H1 (cell line): ENCODE data around the gene ZNF490. TPM values are rescaled to one million over a fixed set of nuclear protein-coding genes. Genes with fewer than 3 reads are reported as not detected.

Experiments
- CTCF ChIA-PET: fragments of 300-600 bp; sonication (Branson Sonifier 250); formaldehyde crosslinking; loops from one replicate; lab custom pipeline; 2021; ENCODE audit not compliant: partially characterized antibody; lab: Charles Lee
- POLR2A ChIA-PET: fragments of 300-600 bp; sonication (Branson Sonifier 250); formaldehyde crosslinking; loops from one replicate; lab custom pipeline; 2021; ENCODE audit warnings: inconsistent platforms; ENCODE audit not compliant: partially characterized antibody; lab: Charles Lee
- DNase-seq, 2 experiments: peaks; one replicate each; pipeline versions ENCODE4 v3.0.0 to v3.0.0-alpha.2; 2010 to 2022; ENCODE audit warnings: low spot score in 2 of 2, low read depth in 1 of 2, mixed read lengths in 1 of 2
- FAIRE-seq: peaks from 2 replicates; lab custom pipeline; 2011; peaks lifted over from hg19 to GRCh38; lab: Jason Lieb, UNC
- H2AFZ ChIP-seq: 2 replicates; pipeline ENCODE4 v1.8.1; 2012; ENCODE audit warnings: low read length, inconsistent platforms
- H2AK5ac ChIP-seq: 2 replicates; pipeline ENCODE4 v1.6.1; 2013; ENCODE audit warnings: low read depth, low read length
- H2BK120ac ChIP-seq: replicated peaks from 2 replicates; pipeline ENCODE3; 2013; ENCODE audit warnings: low read depth, low read length, inconsistent platforms
- H2BK12ac ChIP-seq: 2 replicates; pipeline ENCODE4 v1.6.1; 2013; ENCODE audit warnings: low read depth, low read length
- H2BK15ac ChIP-seq: 2 replicates; pipeline ENCODE4 v1.6.1; 2013; ENCODE audit warnings: low read length
- H2BK20ac ChIP-seq: 2 replicates; pipeline ENCODE4 v1.6.1; 2013; ENCODE audit warnings: low read length
- H2BK5ac ChIP-seq: 2 replicates; pipeline ENCODE4 v1.6.1; 2013; ENCODE audit warnings: low read depth, low read length
- H3K14ac ChIP-seq: 2 replicates; pipeline ENCODE4 v1.6.1; 2013; ENCODE audit warnings: inconsistent platforms; ENCODE audit not compliant: insufficient read length
- H3K18ac ChIP-seq: 2 replicates; pipeline ENCODE4 v1.6.1; 2013; ENCODE audit warnings: low read length; ENCODE audit errors: extremely low read depth
- H3K23ac ChIP-seq: 2 replicates; pipeline ENCODE4 v1.6.1; 2013; ENCODE audit warnings: inconsistent platforms; ENCODE audit not compliant: insufficient read length
- H3K23me2 ChIP-seq: 2 replicates; pipeline ENCODE4 v1.6.1; 2013; ENCODE audit warnings: low read depth, low read length
- H3K27ac ChIP-seq: 2 replicates; pipeline ENCODE4 v1.6.1; 2011; ENCODE audit warnings: low read depth, low read length, inconsistent platforms
- H3K27me3 ChIP-seq, 4 experiments: replicated peaks in 1 of 4; 1 replicate in 1 of 4; 2 replicates in 3 of 4; pipeline versions ENCODE4 v1.6.1 to v1.8.1; 2011 to 2013; ENCODE audit warnings: low read length in 3 of 4, mild to moderate bottlenecking in 3 of 4, inconsistent platforms in 2 of 4, mixed read lengths in 2 of 4, moderate library complexity in 1 of 4; ENCODE audit not compliant: control insufficient read depth in 3 of 4, insufficient read depth in 3 of 4; ENCODE audit errors: extremely low read depth in 1 of 4
- H3K36me3 ChIP-seq, 4 experiments: 2 replicates each; pipeline versions ENCODE4 v1.6.1 to v1.8.1; 2011 to 2013; ENCODE audit warnings: mild to moderate bottlenecking in 4 of 4, low read length in 3 of 4, moderate library complexity in 2 of 4, control low read depth in 1 of 4, inconsistent platforms in 1 of 4; ENCODE audit not compliant: insufficient read depth in 4 of 4, control insufficient read depth in 2 of 4
- H3K4ac ChIP-seq: replicated peaks from 2 replicates; pipeline ENCODE3; 2013; ENCODE audit warnings: low read length, low read depth, mixed read lengths, inconsistent platforms; ENCODE audit not compliant: insufficient read length
- H3K4me1 ChIP-seq, 4 experiments: replicated peaks in 1 of 4; 1 replicate in 1 of 4; 2 replicates in 3 of 4; pipeline versions ENCODE4 v1.6.1 to v1.8.1; 2011 to 2013; ENCODE audit warnings: low read length in 3 of 4, inconsistent platforms in 2 of 4, mixed read lengths in 1 of 4; ENCODE audit not compliant: insufficient read depth in 4 of 4, control insufficient read depth in 3 of 4
- H3K4me2 ChIP-seq, 2 experiments: 2 replicates each; pipeline versions ENCODE4 v1.6.1 to v1.8.1; 2011 to 2013; ENCODE audit warnings: low read depth in 2 of 2, low read length in 2 of 2, control low read depth in 1 of 2, inconsistent platforms in 1 of 2, mild to moderate bottlenecking in 1 of 2; ENCODE audit not compliant: insufficient read depth in 1 of 2
- H3K4me3 ChIP-seq, 4 experiments: fragments of 200-600, 300-600 bp in 1 of 4; sonication (generic), shearing (Covaris generic), sonication (Bioruptor Twin) in 1 of 4; 2 replicates each; pipeline versions ENCODE4 v1.5.1 to v1.8.1; 2011 to 2016; ENCODE audit warnings: low read length in 4 of 4, low read depth in 3 of 4, control low read depth in 2 of 4, inconsistent platforms in 2 of 4, mild to moderate bottlenecking in 2 of 4, mixed read lengths in 1 of 4, moderate library complexity in 1 of 4; ENCODE audit not compliant: insufficient read depth in 2 of 4; ENCODE audit errors: extremely low read depth in 1 of 4
- H3K56ac ChIP-seq: replicated peaks from 2 replicates; pipeline ENCODE3; 2013; ENCODE audit warnings: low read depth, mild to moderate bottlenecking, mixed read lengths, low read length, inconsistent platforms; ENCODE audit not compliant: insufficient read length
- H3K79me1 ChIP-seq: 2 replicates; pipeline ENCODE4 v1.6.1; 2013; ENCODE audit warnings: low read depth, low read length, control low read depth
- H3K79me2 ChIP-seq, 2 experiments: 2 replicates each; pipeline versions ENCODE4 v1.6.1 to v1.8.1; 2012 to 2013; ENCODE audit warnings: low read length in 2 of 2, mild to moderate bottlenecking in 2 of 2, inconsistent platforms in 1 of 2; ENCODE audit not compliant: insufficient read depth in 2 of 2, control insufficient read depth in 1 of 2
- H3K9ac ChIP-seq, 4 experiments: replicated peaks in 1 of 4; 1 replicate in 1 of 4; 2 replicates in 3 of 4; pipeline versions ENCODE4 v1.6.1 to v1.8.1; 2011 to 2013; ENCODE audit warnings: low read depth in 3 of 4, low read length in 3 of 4, control low read depth in 2 of 4, mild to moderate bottlenecking in 2 of 4, moderate library complexity in 2 of 4, inconsistent platforms in 1 of 4; ENCODE audit errors: extremely low read depth in 1 of 4
- H3K9me3 ChIP-seq, 2 experiments: 2 replicates each; pipeline versions ENCODE4 v1.6.1 to v1.8.1; 2012 to 2013; ENCODE audit warnings: mild to moderate bottlenecking in 2 of 2, moderate library complexity in 2 of 2, control low read depth in 1 of 2, inconsistent platforms in 1 of 2, low read depth in 1 of 2, low read length in 1 of 2, mixed read lengths in 1 of 2; ENCODE audit not compliant: insufficient read depth in 2 of 2
- H4K20me1 ChIP-seq, 2 experiments: replicated peaks in 1 of 2; 2 replicates each; pipeline versions ENCODE3 to v1.8.1; 2011 to 2013; ENCODE audit warnings: inconsistent platforms in 2 of 2, low read length in 2 of 2, mild to moderate bottlenecking in 1 of 2; ENCODE audit not compliant: insufficient read depth in 2 of 2, control insufficient read depth in 1 of 2
- H4K5ac ChIP-seq: 2 replicates; pipeline ENCODE4 v1.6.1; 2013; ENCODE audit warnings: low read length, low read depth, mixed read lengths, inconsistent platforms; ENCODE audit not compliant: insufficient read length
- H4K8ac ChIP-seq: 2 replicates; pipeline ENCODE4 v1.8.0; 2013; ENCODE audit warnings: mild to moderate bottlenecking, moderate library complexity, low read length, inconsistent platforms; ENCODE audit not compliant: insufficient read depth; ENCODE audit errors: extremely low read depth
- H4K91ac ChIP-seq: replicated peaks from 2 replicates; pipeline ENCODE3; 2013; ENCODE audit warnings: low read length, mixed read lengths, inconsistent platforms; ENCODE audit not compliant: insufficient read length
- BRCA1 ChIP-seq: IDR thresholded peaks from 2 replicates; pipeline ENCODE4 v1.6.1; 2012; ENCODE audit warnings: low read depth, low read length, improper control_type of control experiment
- CBX5 ChIP-seq: fragments of 300-800, 300-1000 bp; sonication (generic); IDR thresholded peaks from 2 replicates; pipeline ENCODE4 v1.7.1; 2016; ENCODE audit warnings: antibody characterized with exemption, low read length, low read depth
- CHD1 ChIP-seq: IDR thresholded peaks from 2 replicates; pipeline ENCODE4 v1.6.1; 2012; ENCODE audit warnings: low read depth, low read length, improper control_type of control experiment
- CTBP2 ChIP-seq: IDR thresholded peaks from 2 replicates; pipeline ENCODE4 v1.7.0; 2011; ENCODE audit warnings: borderline replicate concordance, mild to moderate bottlenecking, moderate library complexity, mixed read lengths, low read length; ENCODE audit not compliant: insufficient read depth, insufficient read length
- EP300 ChIP-seq, 2 experiments: IDR thresholded peaks; 1 replicate in 1 of 2; 2 replicates in 1 of 2; pipeline ENCODE4 v1.6.1; 2011 to 2012; ENCODE audit warnings: low read depth in 2 of 2, low read length in 2 of 2, mild to moderate bottlenecking in 2 of 2, borderline replicate concordance in 1 of 2, inconsistent platforms in 1 of 2, moderate library complexity in 1 of 2
- JUND ChIP-seq: IDR thresholded peaks from 2 replicates; pipeline ENCODE4 v1.6.1; 2011; ENCODE audit warnings: mild to moderate bottlenecking, improper control_type of control experiment, low read length
- KDM1A ChIP-seq: fragments of 200-600, 300-600 bp; sonication (generic); IDR thresholded peaks from 2 replicates; pipeline ENCODE4 v1.7.1; 2016; ENCODE audit warnings: mild to moderate bottlenecking, low read length, borderline replicate concordance
- NANOG ChIP-seq: IDR thresholded peaks from 2 replicates; pipeline ENCODE4 v1.6.1; 2011; ENCODE audit warnings: low read length, low read depth, mild to moderate bottlenecking, inconsistent platforms; ENCODE audit not compliant: insufficient read depth, poor library complexity, severe bottlenecking
- POLR2A ChIP-seq, 2 experiments: IDR thresholded peaks; 1 replicate in 1 of 2; 2 replicates in 1 of 2; pipeline ENCODE4 v1.6.1; 2011; ENCODE audit warnings: low read depth in 2 of 2, low read length in 2 of 2, mild to moderate bottlenecking in 2 of 2; ENCODE audit errors: control extremely low read depth in 1 of 2
- RFX5 ChIP-seq: IDR thresholded peaks from 2 replicates; pipeline ENCODE4 v1.6.1; 2011; ENCODE audit warnings: low read depth, low read length, improper control_type of control experiment, borderline replicate concordance
- RXRA ChIP-seq: IDR thresholded peaks from 2 replicates; pipeline ENCODE4 v1.6.1; 2011; ENCODE audit warnings: low read depth, mild to moderate bottlenecking, low read length, moderate library complexity; ENCODE audit not compliant: insufficient read depth
- SP2 ChIP-seq: IDR thresholded peaks from 2 replicates; pipeline ENCODE4 v1.6.1; 2012; ENCODE audit warnings: mild to moderate bottlenecking, low read length, inconsistent platforms
- SP4 ChIP-seq: IDR thresholded peaks from 2 replicates; pipeline ENCODE4 v1.6.1; 2012; ENCODE audit warnings: low read length, inconsistent platforms
- TAF1 ChIP-seq: IDR thresholded peaks from 2 replicates; pipeline ENCODE4 v1.6.1; 2011; ENCODE audit warnings: mild to moderate bottlenecking, low read depth, low read length
- ZNF274 ChIP-seq: IDR thresholded peaks from 2 replicates; pipeline ENCODE4 v1.7.0; 2012; ENCODE audit warnings: low read length, borderline replicate concordance; ENCODE audit errors: extremely low read depth
- WGBS, 2 experiments: shearing (Covaris generic) in 1 of 2; methylation state at CpG; one replicate each; pipeline versions ENCODE4 v1.1.6 to v1.1.7; 2013 to 2015; ENCODE audit warnings: low lambda C conversion rate in 2 of 2, mixed read lengths in 2 of 2, inconsistent platforms in 1 of 2, low coverage in 1 of 2, missing lambda C conversion rate in 1 of 2; ENCODE audit not compliant: insufficient replicate concordance in 2 of 2, insufficient coverage in 1 of 2, insufficient read length in 1 of 2; ENCODE audit errors: extremely low coverage in 1 of 2, missing lambda C conversion rate in 1 of 2; 5-methylcytosine and 5-hydroxymethylcytosine counted together
- polyA plus RNA-seq, 7 experiments: library from polyadenylated mRNA; depleted of rRNA in 3 of 7; stranded (reverse) in 5 of 7; unstranded in 2 of 7; fragments of >200 nt in 5 of 7; fragments of 200-250 nt in 2 of 7; gene quantifications; 1 replicate in 5 of 7; 2 replicates in 1 of 7; 4 replicates in 1 of 7; pipeline versions ENCODE4 v1.2.1 to v1.2.3, GENCODE V29; 2011 to 2013; ENCODE audit warnings: missing spikeins in 2 of 7, mixed read lengths in 2 of 7
- total RNA-seq: library from RNA; stranded (reverse); fragmentation: NEBNext Ultra II Directional; extraction: Animal tissue kit (Norgen Biotek cat#: 25700); gene quantifications from 2 replicates; pipeline ENCODE4 v1.2.1, GENCODE V29; 2021

ZNF490 gene
- total and polyA plus RNA-seq, 2 of the 8 experiments (the other 6 are each of a cell fraction or from before 2014, with no cell fraction given): 1.7 to 9.0 TPM

- no peaks in the 10 kb centered on the region for H3K9me3 ChIP-seq
- no peak overlapping the region for H3K4ac ChIP-seq
- no peak overlapping the region for H2BK12ac ChIP-seq
- peaks cover 1% of the 10 kb centered on the region; the same call in 1 of the 2 replicates for H3K23me2 ChIP-seq
- H3K27ac ChIP-seq: no peak overlapping the region
- ChIA-PET CTCF (interaction anchor here (0.7 to 1.9 kb wide), 3 partner anchors 31 to 192 kb away, joined by 3 to 12 read pairs (median 4); no protein-coding TSS in a partner anchor), POLR2A (interaction anchor here (1.3 to 1.4 kb wide), 2 partner anchors 9 to 28 kb away, joined by 3 to 4 read pairs; a partner anchor contains a TSS)
- H2BK15ac ChIP-seq: no peak overlapping the region
- no peak overlapping the region for H4K5ac ChIP-seq
- H3K4me2 ChIP-seq: no peak overlapping the region
- 78% methylated on average over 12 of the region's 13 CpGs; no CpG with 5 or more reads in 1 of the 2 experiments for WGBS, 2 experiments
- DNase-seq (no peak), FAIRE-seq (no peak)
- no peak overlapping the region for H4K8ac ChIP-seq
- no peaks in the 10 kb centered on the region; a peak in 2 of 7 replicates for H3K4me1 ChIP-seq
- H3K79me1 ChIP-seq: no peaks in the 10 kb centered on the region
- no peak overlapping the region for H2AK5ac ChIP-seq
- no peak overlapping the region for H2BK20ac ChIP-seq
- no peak overlapping the region for H3K4me3 ChIP-seq
- no peaks in the 10 kb centered on the region for H3K27me3 ChIP-seq
- no peak overlapping the region for H3K9ac ChIP-seq
- no peaks in the 10 kb centered on the region for H3K36me3 ChIP-seq
- no peaks in the 10 kb centered on the region for H3K79me2 ChIP-seq
- H4K91ac ChIP-seq: no peak overlapping the region
- no peak overlapping the region for H2BK5ac ChIP-seq
- H4K20me1 ChIP-seq: no peaks in the 10 kb centered on the region
- no peak overlapping the region for H2AFZ ChIP-seq
- H3K56ac ChIP-seq: no peak overlapping the region
- H3K23ac ChIP-seq: no peak overlapping the region
- no peak overlapping the region for H3K18ac ChIP-seq
- no peak overlapping the region for H3K14ac ChIP-seq
- H2BK120ac ChIP-seq: no peak overlapping the region
- no peak for TF ChIP-seq CTBP2
- TF ChIP-seq EP300 (IDR thresholded peaks at IDR 0.05; ENCODE audit: borderline replicate concordance in 1 of 2, low read depth in 2 of 2, low read length in 2 of 2): no peak
- TF ChIP-seq JUND: no peak
- TF ChIP-seq POLR2A (IDR thresholded peaks at IDR 0.05; ENCODE audit: control extremely low read depth in 1 of 2, low read depth in 2 of 2, low read length in 2 of 2): no peak
- TF ChIP-seq KDM1A: no peak
- no peak for TF ChIP-seq CHD1
- no peak for TF ChIP-seq SP4
- no peak for TF ChIP-seq NANOG
- no peak for TF ChIP-seq RXRA
- no peak for TF ChIP-seq BRCA1
- no peak for TF ChIP-seq TAF1
- TF ChIP-seq SP2: no peak
- TF ChIP-seq CBX5: no peak
- TF ChIP-seq RFX5: no peak
- TF ChIP-seq ZNF274: no peak
Observed at GRCh38 chr19:12641456-12641855, 30.8 kb upstream of the ZNF490 start.
